GM18907 (cell line): ENCODE measurements around the gene MAPK8IP3.

Experiments
- ATAC-seq: cut with Tn5 transposase; IDR thresholded peaks from one replicate; pipeline ENCODE4 v1.9.1; 2021; ENCODE audit warnings: mild to moderate bottlenecking, moderate library complexity; ENCODE audit not compliant: unreplicated experiment

Gene MAPK8IP3, protein sequence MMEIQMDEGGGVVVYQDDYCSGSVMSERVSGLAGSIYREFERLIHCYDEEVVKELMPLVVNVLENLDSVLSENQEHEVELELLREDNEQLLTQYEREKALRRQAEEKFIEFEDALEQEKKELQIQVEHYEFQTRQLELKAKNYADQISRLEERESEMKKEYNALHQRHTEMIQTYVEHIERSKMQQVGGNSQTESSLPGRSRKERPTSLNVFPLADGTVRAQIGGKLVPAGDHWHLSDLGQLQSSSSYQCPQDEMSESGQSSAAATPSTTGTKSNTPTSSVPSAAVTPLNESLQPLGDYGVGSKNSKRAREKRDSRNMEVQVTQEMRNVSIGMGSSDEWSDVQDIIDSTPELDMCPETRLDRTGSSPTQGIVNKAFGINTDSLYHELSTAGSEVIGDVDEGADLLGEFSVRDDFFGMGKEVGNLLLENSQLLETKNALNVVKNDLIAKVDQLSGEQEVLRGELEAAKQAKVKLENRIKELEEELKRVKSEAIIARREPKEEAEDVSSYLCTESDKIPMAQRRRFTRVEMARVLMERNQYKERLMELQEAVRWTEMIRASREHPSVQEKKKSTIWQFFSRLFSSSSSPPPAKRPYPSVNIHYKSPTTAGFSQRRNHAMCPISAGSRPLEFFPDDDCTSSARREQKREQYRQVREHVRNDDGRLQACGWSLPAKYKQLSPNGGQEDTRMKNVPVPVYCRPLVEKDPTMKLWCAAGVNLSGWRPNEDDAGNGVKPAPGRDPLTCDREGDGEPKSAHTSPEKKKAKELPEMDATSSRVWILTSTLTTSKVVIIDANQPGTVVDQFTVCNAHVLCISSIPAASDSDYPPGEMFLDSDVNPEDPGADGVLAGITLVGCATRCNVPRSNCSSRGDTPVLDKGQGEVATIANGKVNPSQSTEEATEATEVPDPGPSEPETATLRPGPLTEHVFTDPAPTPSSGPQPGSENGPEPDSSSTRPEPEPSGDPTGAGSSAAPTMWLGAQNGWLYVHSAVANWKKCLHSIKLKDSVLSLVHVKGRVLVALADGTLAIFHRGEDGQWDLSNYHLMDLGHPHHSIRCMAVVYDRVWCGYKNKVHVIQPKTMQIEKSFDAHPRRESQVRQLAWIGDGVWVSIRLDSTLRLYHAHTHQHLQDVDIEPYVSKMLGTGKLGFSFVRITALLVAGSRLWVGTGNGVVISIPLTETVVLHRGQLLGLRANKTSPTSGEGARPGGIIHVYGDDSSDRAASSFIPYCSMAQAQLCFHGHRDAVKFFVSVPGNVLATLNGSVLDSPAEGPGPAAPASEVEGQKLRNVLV (N-terminal part only)

DNA sequence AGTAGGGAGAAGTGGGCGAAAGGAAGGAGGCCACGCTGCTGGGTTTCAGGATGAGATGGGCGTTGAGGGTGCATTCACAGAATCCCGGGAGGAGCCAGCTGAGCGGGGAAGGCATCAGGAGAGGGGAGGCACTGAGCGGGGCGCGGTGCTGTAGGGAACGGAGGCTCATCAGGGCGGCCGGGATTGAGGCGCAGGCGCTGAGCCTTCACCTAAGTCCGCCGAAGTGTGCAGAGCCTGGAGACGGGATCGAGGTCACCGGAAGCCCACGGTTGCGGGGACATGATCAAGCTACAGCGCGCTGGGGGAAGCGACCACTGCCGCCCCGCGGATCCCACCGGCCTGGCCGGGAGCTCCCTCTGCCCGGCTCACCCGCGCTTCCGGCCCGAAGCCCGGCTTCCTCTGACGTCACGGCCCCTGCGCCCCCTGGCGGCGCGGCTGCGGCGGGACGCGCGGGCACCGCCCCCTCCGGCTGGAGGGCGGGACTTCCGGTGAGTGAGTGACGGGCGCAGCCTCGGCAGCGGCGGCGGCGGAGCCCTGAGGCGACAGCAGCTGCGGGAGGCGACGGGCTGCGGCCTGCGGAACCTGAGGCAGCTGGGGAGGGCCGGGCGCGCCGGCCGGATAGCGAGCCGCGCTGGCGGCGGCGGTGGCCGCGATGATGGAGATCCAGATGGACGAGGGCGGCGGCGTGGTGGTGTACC lies at the start of gene MAPK8IP3:
Gene MAPK8IP3, plus strand, starts transcription at position 508 of the 698 bp plus-strand sequence. Its CDS starts 145 bp downstream, at position 653.
- peak; percentile 84 for ATAC-seq

DNA sequence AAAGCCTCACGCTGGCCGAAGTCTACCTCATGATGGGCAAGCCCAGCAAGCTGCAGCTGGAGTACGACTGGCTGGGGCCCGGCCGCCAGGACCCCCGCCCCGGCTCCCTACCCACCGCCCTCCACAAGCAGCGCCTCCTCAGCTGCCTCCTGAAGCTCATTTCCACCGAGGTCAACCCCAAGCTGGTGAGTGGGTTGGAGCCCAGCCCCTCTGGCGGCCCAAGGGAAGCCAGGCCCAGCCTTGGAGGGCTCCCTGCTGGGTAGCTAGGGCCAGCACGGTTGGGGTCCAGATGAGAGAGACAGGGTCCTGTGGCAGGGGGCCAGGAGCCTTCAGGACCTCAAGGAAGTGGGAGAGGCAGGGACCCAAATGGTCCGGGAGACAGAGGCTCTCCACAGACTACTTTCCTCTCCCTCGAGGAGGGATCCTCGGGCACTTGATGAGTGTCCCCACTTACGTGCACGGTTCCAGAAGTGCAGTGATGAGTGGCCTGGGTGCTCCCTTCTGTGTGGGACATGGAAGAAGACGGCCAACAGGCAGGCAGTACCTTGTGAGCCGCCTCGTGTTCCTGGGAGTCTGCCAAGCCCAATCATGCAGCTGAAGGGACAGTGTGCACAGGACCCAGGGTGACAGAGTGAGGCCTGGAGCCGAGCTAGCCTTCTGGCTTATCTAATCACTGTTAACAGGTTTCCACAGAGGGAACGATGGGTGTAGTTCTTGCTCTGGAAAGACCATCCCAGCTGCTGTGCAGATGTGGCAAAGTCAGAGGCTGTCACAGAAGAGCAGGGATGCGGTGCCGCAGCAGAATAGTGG lies 49.0 kb upstream of the MAPK8IP3 start:
- ATAC-seq = no peak

DNA sequence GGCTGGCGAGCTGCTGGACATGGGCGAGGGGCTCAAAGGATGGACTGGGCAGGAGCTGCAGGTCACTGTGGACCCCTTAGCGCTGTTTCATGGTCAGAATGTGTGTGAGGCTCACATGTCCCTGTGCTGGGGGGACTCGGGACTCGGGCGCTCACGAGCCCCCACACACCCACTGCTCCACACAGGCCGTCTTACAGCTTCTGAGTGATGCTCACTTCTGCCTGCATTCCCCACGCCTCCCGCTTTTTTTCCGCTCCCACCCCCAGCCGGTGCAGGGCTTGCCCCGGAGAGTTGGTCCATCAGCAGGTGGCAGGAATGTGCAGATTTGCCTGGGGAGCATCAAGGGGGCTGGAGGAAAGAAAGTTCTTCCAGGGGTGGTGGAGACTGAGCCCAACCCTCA lies 48.2 kb upstream of the MAPK8IP3 start:
- ATAC-seq = no peak

DNA sequence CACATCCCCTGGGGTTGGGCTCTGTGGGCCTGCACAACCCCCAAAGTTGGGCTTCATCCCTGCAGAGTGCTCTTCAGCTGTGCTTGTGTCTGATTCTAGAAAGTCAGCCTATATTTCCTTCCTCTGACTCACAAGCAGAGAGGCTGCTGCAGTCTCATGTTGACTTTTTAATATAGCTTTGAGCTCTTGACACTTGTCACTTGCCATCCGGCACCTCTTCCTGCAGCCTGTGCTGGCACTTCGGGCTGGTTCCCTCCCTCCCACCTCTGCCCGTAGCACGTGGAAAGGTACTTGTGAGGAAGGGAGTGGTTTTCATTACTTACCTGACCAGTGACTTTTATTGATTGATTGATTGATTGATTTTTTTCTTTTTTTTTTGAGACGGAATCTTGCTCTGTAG lies 47.0 kb upstream of the MAPK8IP3 start:
- ATAC-seq = no peak

DNA sequence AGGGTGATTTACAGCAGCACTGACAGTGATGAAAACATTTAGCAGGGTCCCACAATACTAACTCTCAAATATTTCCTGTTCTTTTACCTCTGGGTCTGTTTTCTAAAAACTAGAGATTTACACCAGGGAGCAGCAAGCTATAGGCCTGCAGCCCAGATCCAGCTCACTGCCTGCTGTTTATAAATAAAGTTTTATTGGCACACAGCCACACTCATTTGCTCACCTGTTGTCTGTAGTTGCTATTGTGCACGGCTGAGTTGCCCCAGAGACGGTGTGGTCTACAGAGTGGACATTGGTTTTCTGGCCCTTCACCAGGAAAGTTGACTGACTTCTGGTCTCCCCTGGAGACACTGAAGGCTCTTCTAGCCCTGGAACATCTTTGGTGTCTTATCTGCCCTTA lies 44.2 kb upstream of the MAPK8IP3 start:
- no peak for ATAC-seq

DNA sequence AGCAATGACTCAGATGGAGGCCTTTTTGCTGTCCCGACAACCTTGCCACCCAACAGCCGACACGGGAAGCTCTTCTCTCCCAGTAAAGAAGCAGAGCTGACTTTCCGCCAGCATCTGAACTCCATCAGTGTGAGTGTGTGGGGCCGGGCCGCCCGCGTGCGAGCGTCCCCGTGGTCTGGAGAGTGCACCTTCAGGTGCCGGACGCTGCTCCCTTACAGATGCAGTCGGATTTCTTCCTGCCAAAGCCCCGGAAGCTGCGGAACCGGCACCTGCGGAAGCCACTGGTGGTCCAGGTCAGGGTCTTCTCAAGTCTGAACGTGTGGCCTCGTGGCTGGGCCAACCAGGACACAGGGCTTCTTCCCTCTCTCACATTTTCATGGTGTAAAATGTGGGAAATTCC lies 43.5 kb upstream of the MAPK8IP3 start:
- no peak for ATAC-seq

DNA sequence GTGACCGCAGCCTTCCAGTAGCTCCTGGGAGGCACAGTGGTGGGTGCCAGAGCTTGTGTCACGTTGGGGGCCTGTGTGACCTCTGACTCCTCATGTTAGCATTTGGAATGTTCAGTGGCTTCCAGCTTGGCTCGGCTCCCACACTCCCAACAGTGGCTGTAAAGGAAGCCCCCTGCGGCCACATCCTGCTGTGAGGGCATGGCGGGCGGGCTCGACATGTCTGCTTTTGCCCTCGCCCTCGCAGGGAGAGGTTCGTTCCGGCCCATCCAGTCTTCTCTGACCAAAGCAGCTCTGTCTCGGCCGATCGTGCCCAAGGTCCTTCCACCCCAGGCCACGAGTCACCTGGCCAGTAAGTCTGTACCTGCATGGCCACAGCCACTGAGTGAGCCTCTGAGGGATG lies 40.2 kb upstream of the MAPK8IP3 start:
- no peak for ATAC-seq

DNA sequence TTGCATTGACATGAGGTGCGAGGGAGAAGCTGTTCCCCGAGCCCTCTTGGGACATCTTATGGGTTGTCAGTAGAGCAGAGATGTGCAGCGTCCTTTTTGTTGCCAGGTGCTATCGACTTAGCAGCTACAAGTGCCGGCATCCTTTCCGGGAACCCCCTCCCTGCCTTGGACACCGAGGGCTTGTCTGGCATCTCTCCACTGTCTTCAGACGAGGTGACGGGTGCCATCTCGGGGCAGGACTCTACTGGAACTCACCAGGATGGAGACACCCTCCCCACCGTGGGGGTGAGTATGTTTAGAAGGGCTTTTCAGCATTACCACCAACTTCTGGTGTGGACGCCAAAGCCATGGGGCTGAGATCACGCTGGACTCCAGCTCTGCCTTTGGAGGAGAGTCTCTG lies 39.7 kb upstream of the MAPK8IP3 start:
- no peak for ATAC-seq

DNA sequence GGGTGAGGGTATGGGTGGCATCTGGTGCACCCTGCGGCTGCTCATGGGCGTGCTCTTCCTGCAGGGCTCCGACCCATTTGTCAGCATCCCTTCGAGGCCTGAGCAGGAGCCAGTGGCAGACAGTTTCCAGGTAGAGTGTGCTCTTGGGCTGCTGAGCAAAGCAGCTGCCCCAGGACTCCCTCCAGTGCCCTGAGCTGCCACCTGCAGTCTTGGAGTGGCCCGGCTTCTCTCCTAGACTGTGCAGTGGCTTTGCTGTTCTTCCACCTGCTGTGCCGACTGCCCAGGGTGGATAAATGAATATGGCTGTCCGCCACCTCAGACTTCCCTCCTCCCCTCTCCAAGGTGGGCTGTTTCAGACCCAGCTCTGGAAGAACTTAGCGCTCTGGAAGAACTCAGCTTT lies 38.7 kb upstream of the MAPK8IP3 start:
- no peak for ATAC-seq

DNA sequence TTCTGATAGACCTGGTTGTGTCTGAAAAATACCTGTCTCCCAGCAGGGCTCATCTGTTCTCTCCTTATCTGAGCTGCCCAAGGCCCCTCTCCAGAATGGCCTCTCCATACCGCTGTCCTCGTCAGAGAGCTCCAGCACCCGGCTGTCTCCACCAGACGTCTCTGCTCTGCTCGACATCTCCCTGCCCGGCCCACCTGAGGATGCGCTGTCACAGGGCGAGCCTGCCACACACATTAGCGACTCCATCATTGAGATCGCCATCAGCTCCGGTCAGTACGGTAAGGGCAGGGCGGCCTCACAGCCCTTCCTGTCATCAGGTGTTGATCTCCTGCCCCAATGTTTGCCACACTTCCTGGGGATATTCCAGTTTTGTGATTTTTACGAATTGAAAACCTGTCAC lies 38.1 kb upstream of the MAPK8IP3 start:
- ATAC-seq = no peak

DNA sequence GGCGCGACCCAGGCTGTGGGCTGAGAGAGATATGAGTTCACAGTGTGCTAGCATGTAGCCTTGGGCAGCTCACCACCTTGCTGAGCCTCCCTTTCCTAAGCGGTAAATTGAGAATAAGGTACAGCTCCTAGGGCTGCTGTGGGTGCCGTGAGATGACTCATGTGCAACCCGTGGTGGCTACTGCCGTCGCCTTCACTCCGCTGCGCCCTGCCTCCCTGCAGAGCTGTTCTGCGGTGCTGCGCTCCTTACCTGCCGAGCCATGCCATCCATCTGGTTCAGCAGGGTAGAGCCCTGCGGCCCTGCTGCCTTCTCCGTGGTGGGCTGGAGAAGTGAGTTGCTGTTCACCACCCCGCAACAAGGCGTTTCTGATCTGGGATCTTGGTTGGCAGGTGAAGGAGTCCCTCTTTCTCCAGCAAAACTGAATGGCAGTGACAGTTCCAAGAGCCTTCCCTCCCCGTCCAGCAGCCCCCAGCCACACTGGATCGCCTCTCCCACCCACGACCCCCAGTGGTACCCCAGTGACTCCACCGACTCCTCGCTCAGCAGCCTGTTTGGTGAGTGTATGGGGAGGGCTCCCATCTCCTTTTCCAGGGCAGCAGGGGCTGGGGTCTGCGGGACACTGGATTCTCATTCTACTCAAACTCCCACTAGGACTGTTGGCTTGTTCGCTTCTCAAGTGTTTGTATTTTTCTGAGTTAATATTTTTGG lies 37.2 kb upstream of the MAPK8IP3 start:
- ATAC-seq = no peak

DNA sequence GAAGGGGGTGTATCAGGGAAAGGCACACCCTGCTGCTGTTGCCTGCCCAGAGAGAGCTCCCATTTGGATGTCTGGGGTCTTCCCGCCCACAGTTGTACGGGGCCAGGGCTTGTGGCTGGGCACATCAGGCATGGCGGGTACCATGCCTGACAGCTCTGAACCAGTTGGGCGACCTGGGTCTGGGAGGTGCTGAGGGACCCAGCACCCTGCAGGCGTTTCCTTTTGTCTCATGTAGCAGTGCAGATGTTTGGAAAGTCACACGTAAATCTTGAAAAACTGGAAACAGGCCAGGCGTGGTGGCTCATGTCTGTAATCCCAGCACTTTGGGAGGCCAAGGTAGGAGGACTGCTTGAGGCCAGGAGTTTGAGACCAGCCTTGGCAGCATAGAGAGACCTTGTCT lies 36.3 kb upstream of the MAPK8IP3 start:
- no peak for ATAC-seq

DNA sequence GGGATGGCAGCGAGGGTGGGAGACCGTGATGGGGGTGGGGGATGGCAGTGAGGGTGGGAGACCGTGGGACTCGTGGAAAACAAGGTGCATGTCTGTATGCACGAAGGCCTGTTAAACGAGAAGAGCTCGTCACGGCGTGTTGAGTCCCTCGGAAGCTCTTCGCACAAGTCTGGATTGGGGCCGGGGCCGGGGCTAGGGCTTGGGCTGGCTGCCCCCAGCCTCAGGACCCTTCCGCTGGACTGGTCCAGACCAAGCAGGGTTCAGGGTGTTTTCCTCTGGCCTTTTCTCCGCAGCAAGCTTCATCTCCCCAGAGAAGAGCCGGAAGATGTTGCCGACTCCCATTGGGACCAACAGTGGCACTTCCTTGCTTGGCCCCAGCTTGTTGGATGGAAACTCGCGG lies 35.6 kb upstream of the MAPK8IP3 start:
- no peak for ATAC-seq

DNA sequence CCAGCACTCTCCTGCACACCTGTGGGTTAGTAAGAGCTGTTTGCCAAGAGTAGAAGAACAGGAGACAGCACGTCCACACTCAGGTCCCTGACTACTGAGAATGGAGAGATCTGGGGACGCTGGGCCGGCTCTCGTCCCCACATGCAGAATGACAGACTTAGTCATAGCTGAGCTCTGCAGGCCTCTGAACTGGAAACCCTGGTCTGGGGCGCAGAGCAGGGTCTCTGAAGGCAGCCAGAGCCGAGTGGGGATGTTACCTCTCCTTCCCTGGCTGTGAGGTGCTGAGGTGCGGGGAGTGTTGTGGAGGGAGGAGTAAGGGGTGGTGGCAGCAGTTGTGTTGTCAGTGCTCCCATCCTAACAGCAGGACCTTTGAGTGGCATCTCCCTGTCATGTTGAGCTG lies 35.1 kb upstream of the MAPK8IP3 start:
- no peak for ATAC-seq

DNA sequence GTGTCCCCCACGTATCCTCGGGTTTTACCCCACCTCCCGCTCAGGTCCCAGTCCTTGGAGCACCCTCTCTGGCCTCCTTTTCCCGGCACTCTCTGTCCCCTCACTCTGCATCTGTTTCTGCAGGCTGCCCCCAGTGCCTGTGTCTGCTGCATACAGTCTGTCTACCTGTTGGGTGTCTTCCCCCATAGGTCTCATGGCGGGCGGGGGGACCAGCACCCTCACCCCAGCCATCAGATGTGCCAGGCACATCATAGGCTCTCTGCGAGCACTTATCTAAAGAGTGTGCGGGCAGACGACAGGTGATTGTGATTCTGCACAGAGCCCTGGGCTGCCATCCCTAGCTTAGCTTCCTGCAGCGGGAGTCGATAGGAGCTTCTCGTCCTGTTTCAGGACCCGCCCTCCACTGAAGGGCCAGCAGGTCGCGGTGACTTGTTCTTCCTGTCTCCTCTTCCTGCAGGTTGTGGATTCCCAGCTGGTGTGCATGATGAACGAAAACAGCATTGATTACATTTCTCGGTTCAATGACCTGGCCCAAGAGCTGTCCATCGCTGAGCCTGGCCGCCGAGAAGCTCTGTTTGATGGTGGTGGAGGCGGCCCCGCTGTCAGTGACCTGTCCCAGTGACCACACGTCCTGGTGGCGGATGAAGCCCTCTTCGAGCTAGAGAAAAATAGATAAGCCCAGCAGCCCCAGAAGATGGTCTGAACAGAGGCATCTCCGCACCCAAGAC lies 32.4 kb upstream of the MAPK8IP3 start:
- no peak for ATAC-seq

DNA sequence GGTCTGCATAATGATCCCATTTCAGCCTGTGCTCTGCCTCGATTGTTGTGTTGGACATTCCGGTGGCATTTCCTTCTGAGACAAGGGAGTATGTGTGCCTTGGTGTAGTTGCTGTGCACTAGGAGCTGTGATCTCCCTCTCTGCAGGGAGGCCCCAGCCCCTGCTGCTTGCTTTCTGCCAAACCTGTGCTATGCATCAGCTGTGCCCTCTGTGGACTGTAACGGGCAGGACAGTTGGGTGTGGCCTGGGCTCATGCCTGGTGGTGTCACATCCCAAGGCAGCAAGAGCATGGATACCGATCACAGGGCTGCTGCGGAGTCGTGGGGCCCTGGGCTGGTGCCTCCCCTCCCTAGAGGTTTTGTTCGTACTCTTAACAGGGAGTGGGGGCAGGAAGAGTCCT lies 31.7 kb upstream of the MAPK8IP3 start:
- ATAC-seq = no peak

DNA sequence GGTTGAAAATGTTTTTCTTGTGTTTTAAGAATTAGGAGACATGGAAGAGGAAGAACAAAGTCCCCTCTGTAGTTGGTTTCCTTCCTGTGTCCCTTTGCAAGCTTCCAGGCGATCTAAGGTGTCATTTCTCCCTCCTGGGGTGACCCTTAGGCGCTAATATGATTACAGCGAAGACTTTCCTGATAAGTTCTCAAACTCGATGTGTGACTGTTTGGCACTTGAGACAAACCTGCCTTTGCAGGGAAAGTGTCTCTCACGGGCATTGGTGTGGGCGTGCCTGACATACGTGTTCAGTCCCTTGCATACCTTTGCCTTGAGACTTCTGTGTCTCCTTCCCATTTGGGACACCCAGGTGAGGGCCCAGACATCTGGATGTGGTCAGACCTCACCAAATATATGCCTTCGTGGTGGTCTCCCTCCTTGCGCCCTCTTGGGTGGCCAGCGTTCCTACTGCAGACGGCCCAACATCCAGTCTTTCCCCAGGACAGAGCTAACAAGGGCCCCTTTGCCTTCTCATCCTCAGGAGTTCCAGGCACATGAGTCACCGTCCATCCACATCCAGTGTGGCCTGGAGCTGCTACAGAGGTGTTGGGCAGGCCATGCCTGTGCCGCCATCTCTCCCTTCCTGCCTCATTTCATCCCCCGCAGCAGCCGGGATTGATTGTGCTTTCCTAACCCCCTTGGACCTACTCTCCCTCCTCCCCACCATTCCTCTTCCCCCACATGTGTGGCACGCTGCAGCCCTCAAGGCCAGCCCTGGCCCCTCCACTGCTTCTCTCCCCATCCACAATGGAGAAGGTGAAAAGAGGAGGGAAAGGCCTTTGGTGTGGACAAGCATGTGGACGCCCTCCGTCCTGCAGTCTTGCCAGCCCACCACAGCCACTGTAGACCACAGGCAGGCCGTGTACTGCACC lies 31.0 kb upstream of the MAPK8IP3 start:
- ATAC-seq = no peak
